Measurements from ENCODE around the gene MTCL3.
A peak's percentile ranks its signal among the peaks of the same experiment; 100 is the strongest.

MTCL3 gene

GRCh38 chr6:127464161-127464880 lies 54.8 kb downstream of the MTCL3 start:
- Histone ChIP-seq H3K27ac (peak overlapping the region; percentile 5 to 73 (median 60)), H3K4me3 (no peak overlapping the region), H3K36me3 (no peaks in the 10 kb centered on the region), H3K9me3 (no peaks in the 10 kb centered on the region), H3K4me1 (peaks cover 0 to 12% (median 0%) of the 10 kb centered on the region in 4 donors), H3K27me3 (no peaks in the 10 kb centered on the region)
- no peak for TF ChIP-seq POLR2A (IDR thresholded peaks at IDR 0.05)
- no peak for TF ChIP-seq CTCF (IDR thresholded peaks at IDR 0.05)
- TF ChIP-seq POLR2AphosphoS5 (IDR thresholded peaks at IDR 0.05): no peak
- TF ChIP-seq EP300 (IDR thresholded peaks at IDR 0.05; ENCODE audit: low read depth): no peak
- WGBS, 2 donors (ENCODE audit: low coverage in 1 of 2): 45 to 50% methylated on average over 6 of the region's 6 CpGs
- in situ Hi-C loops (cut with MboI; ENCODE audit: low pct_ligation_motif_present in 1 of 4, low pct_unique_long_range_greater_than_20kb in 1 of 4, low sequenced_read_pairs in 3 of 4): loop anchor here in 1 of 4 donors (5.0 kb wide), 1 partner anchor 83 kb away; no protein-coding TSS in a partner anchor
- intact Hi-C loops (cut with DNase I; ENCODE audit: low total_unique reads): loop anchor here (10.0 kb wide), 1 partner anchor 50 kb away; the partner anchor contains the start of gene MTCL3
- no peak for DNase-seq

GRCh38 chr6:127463056-127463455 lies 56.1 kb downstream of the MTCL3 start:
- Histone ChIP-seq H3K27me3 (no peaks in the 10 kb centered on the region), H3K4me3 (no peak overlapping the region), H3K27ac (peak overlapping the region in 3 of 4 donors; percentile 51 to 73 (median 70)), H3K4me1 (peaks cover 0 to 15% (median 0%) of the 10 kb centered on the region in 4 donors), H3K36me3 (no peaks in the 10 kb centered on the region), H3K9me3 (no peaks in the 10 kb centered on the region)
- 20 to 53% methylated on average over 2 to 5 of the region's 5 CpGs for WGBS, 2 donors (ENCODE audit: low coverage in 1 of 2)
- intact Hi-C loops (cut with DNase I; ENCODE audit: low total_unique reads) (loop anchor here (10.0 kb wide), 1 partner anchor 52 kb away; the partner anchor contains the start of gene MTCL3), in situ Hi-C loops (cut with MboI; ENCODE audit: low pct_ligation_motif_present in 1 of 4, low pct_unique_long_range_greater_than_20kb in 1 of 4, low sequenced_read_pairs in 3 of 4) (loop anchor here in 1 of 4 donors (5.0 kb wide), 1 partner anchor 84 kb away; no protein-coding TSS in a partner anchor)
- TF ChIP-seq POLR2A (IDR thresholded peaks at IDR 0.05) (no peak), EP300 (IDR thresholded peaks at IDR 0.05; ENCODE audit: low read depth) (no peak), POLR2AphosphoS5 (IDR thresholded peaks at IDR 0.05) (no peak), CTCF (IDR thresholded peaks at IDR 0.05) (no peak)
- DNase-seq: no peak

DNA sequence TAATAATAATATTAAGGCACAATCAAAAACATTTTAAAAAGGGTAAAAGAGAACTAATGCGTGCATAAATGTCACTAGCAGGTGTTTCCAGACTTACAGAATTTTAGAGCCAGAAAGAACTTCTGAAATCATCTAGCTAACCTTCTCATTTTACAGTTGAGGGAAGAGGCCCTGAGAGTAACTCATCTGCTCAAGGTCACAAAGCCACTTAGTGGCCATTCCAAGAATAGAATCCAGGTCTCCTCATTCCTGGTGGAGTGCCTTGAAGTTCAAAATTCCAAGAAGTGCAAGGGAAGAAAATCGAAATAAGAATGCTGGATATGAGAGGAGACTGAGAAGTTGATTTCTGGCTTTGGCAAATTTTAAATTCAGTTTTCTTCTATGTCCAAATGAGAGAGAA lies 56.8 kb downstream of the MTCL3 start:
- whole genome bisulfite sequencing, 2 donors (ENCODE audit: low coverage in 1 of 2): 67 to 88% methylated on average over 2 of the region's 2 CpGs
- Histone ChIP-seq H3K36me3 (no peaks in the 10 kb centered on the region), H3K4me1 (peaks cover 0 to 17% (median 0%) of the 10 kb centered on the region in 4 donors), H3K27ac (peak overlapping the region in 2 of 4 donors; percentile 70 to 73), H3K4me3 (no peak overlapping the region), H3K9me3 (no peaks in the 10 kb centered on the region), H3K27me3 (no peaks in the 10 kb centered on the region)
- intact Hi-C loops (cut with DNase I; ENCODE audit: low total_unique reads) (loop anchor here (10.0 kb wide), 1 partner anchor 52 kb away; the partner anchor contains the start of gene MTCL3), in situ Hi-C loops (cut with MboI; ENCODE audit: low pct_ligation_motif_present in 1 of 4, low pct_unique_long_range_greater_than_20kb in 1 of 4, low sequenced_read_pairs in 3 of 4) (loop anchor here in 1 of 4 donors (5.0 kb wide), 1 partner anchor 85 kb away; no protein-coding TSS in a partner anchor)
- DNase-seq: no peak
- TF ChIP-seq EP300 (IDR thresholded peaks at IDR 0.05; ENCODE audit: low read depth): no peak
- TF ChIP-seq POLR2AphosphoS5 (IDR thresholded peaks at IDR 0.05): no peak
- TF ChIP-seq CTCF (IDR thresholded peaks at IDR 0.05): no peak
- TF ChIP-seq POLR2A (IDR thresholded peaks at IDR 0.05): no peak

DNA sequence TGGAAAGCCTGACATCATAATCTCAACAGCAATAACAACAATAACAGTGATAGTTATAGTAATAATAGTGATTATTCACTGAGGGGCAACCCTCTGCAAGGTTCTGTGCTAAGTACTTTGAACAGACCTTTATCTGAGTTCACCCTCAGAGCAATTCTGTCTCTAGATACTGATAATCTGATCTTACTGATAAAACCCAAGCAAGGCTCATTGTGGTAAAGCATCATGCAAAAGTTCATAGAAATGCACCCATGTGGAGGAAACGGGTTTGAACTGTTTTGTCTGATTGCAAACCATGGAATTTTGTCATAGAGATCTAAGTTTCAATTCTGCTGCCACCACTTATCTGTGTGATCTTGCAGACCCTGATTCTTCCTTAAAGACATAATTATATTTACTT lies 58.7 kb downstream of the MTCL3 start:
- WGBS, 2 donors (ENCODE audit: low coverage in 1 of 2): 50% methylated on average over 1 of the region's 1 CpG; no CpG with 5 or more reads in 1 of the 2 donors
- Histone ChIP-seq H3K27me3 (no peaks in the 10 kb centered on the region), H3K27ac (no peak overlapping the region), H3K4me3 (no peak overlapping the region), H3K36me3 (no peaks in the 10 kb centered on the region), H3K4me1 (peaks cover 0 to 17% (median 0%) of the 10 kb centered on the region in 4 donors), H3K9me3 (no peaks in the 10 kb centered on the region)
- no peak for DNase-seq
- in situ Hi-C loops (cut with MboI; ENCODE audit: low pct_ligation_motif_present in 1 of 4, low pct_unique_long_range_greater_than_20kb in 1 of 4, low sequenced_read_pairs in 3 of 4): loop anchor here in 1 of 4 donors (5.0 kb wide), 1 partner anchor 87 kb away; no protein-coding TSS in a partner anchor
- TF ChIP-seq EP300 (IDR thresholded peaks at IDR 0.05; ENCODE audit: low read depth): no peak
- TF ChIP-seq POLR2A (IDR thresholded peaks at IDR 0.05): no peak
- TF ChIP-seq CTCF (IDR thresholded peaks at IDR 0.05): no peak
- TF ChIP-seq POLR2AphosphoS5 (IDR thresholded peaks at IDR 0.05): no peak
- intact Hi-C loops (cut with DNase I; ENCODE audit: low total_unique reads): loop anchor here (10.0 kb wide), 1 partner anchor 54 kb away; the partner anchor contains the start of gene MTCL3
